ENCODE data around the gene EEF2KMT.
"Not testable (repeated sequence)": the region's sequence is repeated elsewhere in the genome, so short reads cannot be mapped to it uniquely, and the experiment has no call there.

EEF2KMT gene

GRCh38 chr16:5097470-5098220 lies at the start of gene EEF2KMT:
EEF2KMT (minus strand) TSS chr16:5097795; CDS start chr16:5097739, 56 bp downstream.
- peak; percentile 89 for DNase-seq

GRCh38 chr16:5144621-5144956 lies 47.0 kb upstream of the EEF2KMT start:
- DNase-seq = not testable (repeated sequence)

- no peak for DNase-seq
Measured at GRCh38 chr16:5143761-5144620, 46.4 kb upstream of the EEF2KMT start.

- DNase-seq = not testable (repeated sequence)
Measured at GRCh38 chr16:5140151-5140550, 42.6 kb upstream of the EEF2KMT start.

GRCh38 chr16:5134739-5135452 lies 37.3 kb upstream of the EEF2KMT start:
- not testable (repeated sequence) for DNase-seq

GRCh38 chr16:5132915-5133600 lies 35.5 kb upstream of the EEF2KMT start:
- not testable (repeated sequence) for DNase-seq

- not testable (repeated sequence) for DNase-seq
Measured at GRCh38 chr16:5131467-5132004, 33.9 kb upstream of the EEF2KMT start.

GRCh38 chr16:5117300-5118087 lies 19.9 kb upstream of the EEF2KMT start:
- DNase-seq = not testable (repeated sequence)

GRCh38 chr16:5116780-5117295 lies 19.2 kb upstream of the EEF2KMT start:
- DNase-seq = not testable (repeated sequence)

GRCh38 chr16:5110933-5111332 lies 13.3 kb upstream of the EEF2KMT start:
- DNase-seq = not testable (repeated sequence)

GRCh38 chr16:5108505-5109158 lies 11.0 kb upstream of the EEF2KMT start:
- no peak for DNase-seq

GRCh38 chr16:5105039-5105438 lies 7.4 kb upstream of the EEF2KMT start:
- not testable (repeated sequence) for DNase-seq

- DNase-seq = not testable (repeated sequence)
Measured at GRCh38 chr16:5103296-5104032, 5.9 kb upstream of the EEF2KMT start.

- not testable (repeated sequence) for DNase-seq
Measured at GRCh38 chr16:5099174-5099573, 1.6 kb upstream of the EEF2KMT start.

- DNase-seq = not testable (repeated sequence)
Measured at GRCh38 chr16:5098221-5099159, 895 bp upstream of the EEF2KMT start.

GRCh38 chr16:5097061-5097469 lies 530 bp downstream of the EEF2KMT start:
- DNase-seq = not testable (repeated sequence)

- DNase-seq = not testable (repeated sequence)
Measured at GRCh38 chr16:5096437-5097060, 1.0 kb downstream of the EEF2KMT start.
